Peyer's patch (tissue), 4 donors: ENCODE results near the gene PLIN5.

ENCODE experiments used
- CTCF ChIP-seq, 6 experiments: fragments of 450-650 bp in 4 of 6; fragments of 200-600 bp in 2 of 6; sonication (generic) in 1 of 6; IDR thresholded peaks; one replicate each; pipeline ENCODE4 v1.5.1; 2017 to 2019; ENCODE audit warnings: antibody characterized with exemption in 6 of 6, mild to moderate bottlenecking in 3 of 6, moderate library complexity in 1 of 6
- POLR2A ChIP-seq, 2 donors: fragments of 450-650 bp; IDR thresholded peaks; one replicate each; pipeline ENCODE4 v1.5.1; 2017; ENCODE audit warnings: antibody characterized with exemption in 2 of 2, mild to moderate bottlenecking in 2 of 2, moderate library complexity in 2 of 2

GRCh38 chr19:4529924-4530522 is 5.0 kb downstream of the PLIN5 start:
- TF ChIP-seq CTCF (IDR thresholded peaks at IDR 0.05) = no peak
- no peak for TF ChIP-seq POLR2A (IDR thresholded peaks at IDR 0.05)
